ENCODE data around the gene FOXJ2. TPM values are rescaled to one million over a fixed set of nuclear protein-coding genes. Genes with fewer than 3 reads are reported as not detected.

Gene FOXJ2
- total and polyA plus RNA-seq, 2 donors (not counting 1 experiment from before 2014, with no cell fraction given) = 9.5 to 19.4 TPM

DNA sequence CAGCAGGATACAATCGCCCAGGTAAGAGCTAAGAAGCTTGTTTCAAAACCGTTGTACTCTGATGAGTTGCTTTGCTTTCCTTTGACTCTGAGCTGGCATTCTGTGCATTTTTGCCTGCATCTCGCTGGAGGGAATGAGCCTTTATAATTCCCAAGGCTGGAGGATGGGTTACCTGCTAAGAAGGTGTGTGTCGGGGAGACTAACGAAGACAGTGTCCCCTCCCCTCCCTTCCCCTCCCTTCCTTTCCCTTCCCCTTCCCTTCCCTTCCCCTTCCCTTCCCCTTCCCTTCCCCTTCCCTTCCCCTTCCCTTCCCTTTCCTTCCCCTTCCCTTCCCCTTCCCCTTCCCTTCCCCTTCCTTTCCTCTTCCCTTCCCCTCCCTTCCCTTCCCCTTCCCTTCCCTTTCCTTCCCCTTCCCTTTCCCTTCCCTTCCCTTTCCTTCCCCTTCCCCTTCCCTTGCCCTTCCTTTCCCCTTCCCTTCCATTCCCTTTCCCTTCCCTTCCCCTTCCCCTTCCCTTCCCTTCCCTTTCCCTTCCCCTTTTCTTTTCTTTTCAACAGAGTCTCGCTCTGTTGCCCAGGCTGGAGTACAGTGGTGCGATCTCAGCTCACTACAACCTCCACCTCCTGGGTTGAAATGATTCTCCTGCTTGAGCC, 18.2 kb downstream of the FOXJ2 start:
- Histone ChIP-seq H3K9me3 (ENCODE audit: control extremely low read depth in 1 of 3, control insufficient read depth in 2 of 3, insufficient read depth in 1 of 3, low read length in 2 of 3) (no peaks in the 10 kb centered on the region), H3K4me3 (ENCODE audit: control extremely low read depth in 1 of 5, extremely low read depth in 1 of 5, insufficient read depth in 1 of 5, low read depth in 2 of 5, low read length in 4 of 5) (no peak overlapping the region), H3K36me3 (replicated peaks in 1 of 2; ENCODE audit: control extremely low read depth in 1 of 2, control insufficient read depth in 1 of 2, extremely low read depth in 1 of 2, insufficient read depth in 2 of 2, low read length in 1 of 2) (peaks cover 5 to 79% of the 10 kb centered on the region in 2 experiments), H3K4me1 (ENCODE audit: control insufficient read depth in 2 of 2, insufficient read depth in 2 of 2, low read length in 2 of 2) (peaks cover 6% of the 10 kb centered on the region in 2 donors), H2AFZ (ENCODE audit: insufficient read depth, low read depth, low read length, poor library complexity, severe bottlenecking) (no peak overlapping the region), H3K27me3 (replicated peaks in 1 of 4; ENCODE audit: control extremely low read depth in 1 of 4, control insufficient read depth in 3 of 4, insufficient read depth in 4 of 4, low read length in 3 of 4) (no peaks in the 10 kb centered on the region), H3K79me2 (ENCODE audit: control insufficient read depth, insufficient read depth, low read length) (peaks cover 3% of the 10 kb centered on the region), H3K27ac (ENCODE audit: low read length in 2 of 2) (peak overlapping the region in 1 of 2 donors; percentile 46), H3K9ac (ENCODE audit: low read length) (no peak overlapping the region), H3K4me2 (replicated peaks; ENCODE audit: low read depth, low read length, poor library complexity, severe bottlenecking) (no peak overlapping the region), H4K20me1 (ENCODE audit: control insufficient read depth, insufficient read depth, low read length, poor library complexity, severe bottlenecking) (no peaks in the 10 kb centered on the region)
- WGBS (ENCODE audit: insufficient coverage) = 95% methylated on average over 4 of the region's 7 CpGs
- Mint-ChIP-seq H3K4me1 (peaks cover 14% of the 10 kb centered on the region), H3K9me3 (ENCODE audit: insufficient read depth) (no peaks in the 10 kb centered on the region), H3K27me3 (no peaks in the 10 kb centered on the region), H3K27ac (peak overlapping the region; percentile 46), H3K4me3 (no peak overlapping the region)
- no peak for TF ChIP-seq EZH2 (IDR thresholded peaks at IDR 0.05; ENCODE audit: borderline replicate concordance, insufficient read depth, low read depth, low read length, poor library complexity, severe bottlenecking)
- intact Hi-C loops (cut with micrococcal nuclease) = no loop called here
- ChIA-PET POLR2A (no interaction called here), CTCF (interaction anchor here (0.7 to 1.5 kb wide), 3 partner anchors 15 to 186 kb away, joined by 3 to 6 read pairs (median 3); partner anchors contain the start of gene C3AR1)
- DNase-seq = no peak
- no peak for ATAC-seq (ENCODE audit: low read depth)

DNA sequence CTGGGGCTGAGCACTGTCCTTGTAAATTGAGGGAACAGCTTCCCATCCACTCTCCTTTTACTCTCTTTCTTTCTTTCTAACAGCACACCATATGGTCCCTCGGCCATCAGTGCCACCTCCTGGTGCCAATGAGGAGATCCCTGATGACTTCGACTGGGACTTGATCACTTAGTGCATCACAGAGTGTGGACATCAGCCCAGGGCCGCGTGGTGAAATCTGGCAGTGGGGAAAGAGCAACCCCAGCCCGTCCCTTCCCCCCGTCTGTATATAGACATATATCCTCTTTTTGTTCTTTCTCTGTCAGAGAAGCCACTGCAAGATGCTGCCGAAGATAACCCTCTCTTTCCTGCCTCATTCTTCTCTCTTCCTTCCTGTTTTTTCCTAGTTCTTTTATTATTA, 20.2 kb downstream of the FOXJ2 start:
- no peak overlapping the region for H3K4me3 Mint-ChIP-seq
- ChIA-PET POLR2A (no interaction called here), CTCF (interaction anchor here (0.5 kb wide), 1 partner anchor 46 kb away, joined by 3 read pairs; no protein-coding TSS in a partner anchor)
- Histone ChIP-seq H3K9me3 (ENCODE audit: control extremely low read depth in 1 of 3, control insufficient read depth in 2 of 3, insufficient read depth in 1 of 3, low read length in 2 of 3) (no peaks in the 10 kb centered on the region), H3K79me2 (ENCODE audit: control insufficient read depth, insufficient read depth, low read length) (no peaks in the 10 kb centered on the region), H3K27ac (ENCODE audit: low read length in 2 of 2) (no peak overlapping the region), H3K4me1 (ENCODE audit: control insufficient read depth in 2 of 2, insufficient read depth in 2 of 2, low read length in 2 of 2) (peaks cover 6% of the 10 kb centered on the region in 2 donors), H3K4me2 (replicated peaks; ENCODE audit: low read depth, low read length, poor library complexity, severe bottlenecking) (no peak overlapping the region), H3K4me3 (ENCODE audit: control extremely low read depth in 1 of 5, extremely low read depth in 1 of 5, insufficient read depth in 1 of 5, low read depth in 2 of 5, low read length in 4 of 5) (no peak overlapping the region), H3K36me3 (replicated peaks in 1 of 2; ENCODE audit: control extremely low read depth in 1 of 2, control insufficient read depth in 1 of 2, extremely low read depth in 1 of 2, insufficient read depth in 2 of 2, low read length in 1 of 2) (peaks cover 5 to 65% of the 10 kb centered on the region in 2 experiments), H3K9ac (ENCODE audit: low read length) (no peak overlapping the region), H4K20me1 (ENCODE audit: control insufficient read depth, insufficient read depth, low read length, poor library complexity, severe bottlenecking) (no peaks in the 10 kb centered on the region), H2AFZ (ENCODE audit: insufficient read depth, low read depth, low read length, poor library complexity, severe bottlenecking) (no peak overlapping the region), H3K27me3 (replicated peaks in 1 of 4; ENCODE audit: control extremely low read depth in 1 of 4, control insufficient read depth in 3 of 4, insufficient read depth in 4 of 4, low read length in 3 of 4) (no peaks in the 10 kb centered on the region)
- no peaks in the 10 kb centered on the region for H3K27me3 Mint-ChIP-seq
- no peaks in the 10 kb centered on the region for H3K9me3 Mint-ChIP-seq (ENCODE audit: insufficient read depth)
- WGBS (ENCODE audit: insufficient coverage) = 100% methylated on average over 2 of the region's 7 CpGs
- intact Hi-C loops (cut with micrococcal nuclease) = no loop called here
- TF ChIP-seq, protein P1, sequence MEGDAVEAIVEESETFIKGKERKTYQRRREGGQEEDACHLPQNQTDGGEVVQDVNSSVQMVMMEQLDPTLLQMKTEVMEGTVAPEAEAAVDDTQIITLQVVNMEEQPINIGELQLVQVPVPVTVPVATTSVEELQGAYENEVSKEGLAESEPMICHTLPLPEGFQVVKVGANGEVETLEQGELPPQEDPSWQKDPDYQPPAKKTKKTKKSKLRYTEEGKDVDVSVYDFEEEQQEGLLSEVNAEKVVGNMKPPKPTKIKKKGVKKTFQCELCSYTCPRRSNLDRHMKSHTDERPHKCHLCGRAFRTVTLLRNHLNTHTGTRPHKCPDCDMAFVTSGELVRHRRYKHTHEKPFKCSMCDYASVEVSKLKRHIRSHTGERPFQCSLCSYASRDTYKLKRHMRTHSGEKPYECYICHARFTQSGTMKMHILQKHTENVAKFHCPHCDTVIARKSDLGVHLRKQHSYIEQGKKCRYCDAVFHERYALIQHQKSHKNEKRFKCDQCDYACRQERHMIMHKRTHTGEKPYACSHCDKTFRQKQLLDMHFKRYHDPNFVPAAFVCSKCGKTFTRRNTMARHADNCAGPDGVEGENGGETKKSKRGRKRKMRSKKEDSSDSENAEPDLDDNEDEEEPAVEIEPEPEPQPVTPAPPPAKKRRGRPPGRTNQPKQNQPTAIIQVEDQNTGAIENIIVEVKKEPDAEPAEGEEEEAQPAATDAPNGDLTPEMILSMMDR (IDR thresholded peaks at IDR 0.05) = no peak
- TF ChIP-seq EZH2 (IDR thresholded peaks at IDR 0.05; ENCODE audit: borderline replicate concordance, insufficient read depth, low read depth, low read length, poor library complexity, severe bottlenecking) = no peak
- peaks cover 11% of the 10 kb centered on the region for H3K4me1 Mint-ChIP-seq
- H3K27ac Mint-ChIP-seq = no peak overlapping the region
- ATAC-seq (ENCODE audit: low read depth) (no peak), DNase-seq (no peak)

All from B cell (primary cell).